ENCODE results near the gene ATP2A3.

GRCh38 chr17:3921502-3922319, 42.5 kb downstream of the ATP2A3 start:
- TF ChIP-seq CTCF (IDR thresholded peaks at IDR 0.05), result no peak
- TF ChIP-seq POLR2A (IDR thresholded peaks at IDR 0.05), result no peak
- TF ChIP-seq POLR2AphosphoS5 (IDR thresholded peaks at IDR 0.05), result no peak

All from breast epithelium (tissue), 3 donors.